HEK293 (cell line): ENCODE data around the gene TOM1L2.
A peak's percentile ranks its signal among the peaks of the same experiment; 100 is the strongest.

Experiments used
- CTCF ChIA-PET: fragments of 350-600 bp; formaldehyde crosslinking; extraction: SDS; loops from one replicate; lab custom pipeline; 2021; ENCODE audit warnings: antibody characterized with exemption; lab: Yijun Ruan, JAX
- POLR2A ChIA-PET: fragments of 300-600 bp; formaldehyde crosslinking; extraction: SDS; loops from one replicate; lab custom pipeline; 2020; ENCODE audit warnings: antibody characterized with exemption, inconsistent platforms; lab: Yijun Ruan, JAX
- H3K27ac ChIP-seq: fragments of 200-500 bp; sonication (Bioruptor generic); 2 replicates; pipeline ENCODE4 v1.5.1; 2014; ENCODE audit warnings: low read depth, low read length, control low read depth, inconsistent platforms; ENCODE audit errors: extremely low read depth
- H3K36me3 ChIP-seq, 2 experiments: fragments of 200-500 bp in 1 of 2; sonication (Bioruptor generic) in 1 of 2; 1 replicate in 1 of 2; 2 replicates in 1 of 2; pipeline ENCODE4 v1.5.1; 2014 to 2017; ENCODE audit warnings: inconsistent platforms in 2 of 2, low read length in 2 of 2; ENCODE audit not compliant: control insufficient read depth in 2 of 2, insufficient read depth in 1 of 2
- H3K4me1 ChIP-seq: fragments of 200-500 bp; sonication (Bioruptor generic); 2 replicates; pipeline ENCODE4 v1.5.1; 2014; ENCODE audit warnings: mild to moderate bottlenecking, low read length, inconsistent platforms; ENCODE audit not compliant: control insufficient read depth, insufficient read depth
- H3K4me3 ChIP-seq: 2 replicates; pipeline ENCODE4 v1.5.1; 2011; ENCODE audit warnings: low read depth, mild to moderate bottlenecking, control low read depth, low read length, moderate library complexity
- H3K9me3 ChIP-seq: fragments of 200-500 bp; sonication (Bioruptor generic); 2 replicates; pipeline ENCODE4 v1.5.1; 2014; ENCODE audit warnings: low read depth, low read length, inconsistent platforms; ENCODE audit not compliant: control insufficient read depth, insufficient read depth
- CTCF ChIP-seq: fragments of 450-650 bp; formaldehyde crosslinking; IDR thresholded peaks from 2 replicates; pipeline ENCODE4 v1.5.1; 2016; ENCODE audit warnings: missing biosample characterization, missing genetic modification characterization
- KLF9 ChIP-seq: fragments of 450-650 bp; formaldehyde crosslinking; IDR thresholded peaks from 2 replicates; pipeline ENCODE4 v1.5.1; 2016; ENCODE audit warnings: missing biosample characterization, missing genetic modification characterization, low read depth
- PRDM6 ChIP-seq: fragments of 450-650 bp; formaldehyde crosslinking; IDR thresholded peaks from 2 replicates; pipeline ENCODE4 v1.5.1; 2017; ENCODE audit warnings: missing biosample characterization, missing genetic modification characterization
- SCRT1 ChIP-seq: fragments of 450-650 bp; formaldehyde crosslinking; IDR thresholded peaks from 2 replicates; pipeline ENCODE4 v1.5.1; 2016; ENCODE audit warnings: missing biosample characterization, missing genetic modification characterization, borderline replicate concordance
- SETDB1 ChIP-seq: IDR thresholded peaks from one replicate; pipeline ENCODE4 v1.6.1; 2017; ENCODE audit warnings: mild to moderate bottlenecking, low read length, moderate library complexity, mixed read lengths; ENCODE audit not compliant: insufficient read length
- ZIC2 ChIP-seq: fragments of 450-650 bp; formaldehyde crosslinking; IDR thresholded peaks from 2 replicates; pipeline ENCODE4 v1.5.1; 2016; ENCODE audit warnings: missing biosample characterization, missing genetic modification characterization
- ZNF18 ChIP-seq: fragments of 450-650 bp; formaldehyde crosslinking; IDR thresholded peaks from 2 replicates; pipeline ENCODE4 v1.5.1; 2016; ENCODE audit warnings: missing biosample characterization, missing genetic modification characterization
- ZNF335 ChIP-seq: fragments of 450-650 bp; formaldehyde crosslinking; conservative IDR thresholded peaks from 2 replicates; pipeline ENCODE4 v1.5.1; 2016; ENCODE audit warnings: missing biosample characterization, missing genetic modification characterization
- ZNF37A ChIP-seq: fragments of 450-650 bp; IDR thresholded peaks from 2 replicates; pipeline ENCODE4 v1.5.1; 2018; ENCODE audit warnings: missing biosample characterization, missing genetic modification characterization
- ZNF600 ChIP-seq: fragments of 450-650 bp; formaldehyde crosslinking; IDR thresholded peaks from 2 replicates; pipeline ENCODE4 v1.5.1; 2016; ENCODE audit warnings: missing biosample characterization, missing genetic modification characterization
- ZNF654 ChIP-seq: fragments of 450-650 bp; formaldehyde crosslinking; IDR thresholded peaks from 2 replicates; pipeline ENCODE4 v1.5.1; 2016; ENCODE audit warnings: low read depth, missing biosample characterization, missing genetic modification characterization
- ZNF707 ChIP-seq: fragments of 450-650 bp; formaldehyde crosslinking; IDR thresholded peaks from 2 replicates; pipeline ENCODE4 v1.5.1; 2016; ENCODE audit warnings: missing biosample characterization, missing genetic modification characterization
- ZSCAN4 ChIP-seq: fragments of 450-650 bp; formaldehyde crosslinking; IDR thresholded peaks from 2 replicates; pipeline ENCODE4 v1.5.1; 2017; ENCODE audit warnings: missing biosample characterization, missing genetic modification characterization
- ZXDB ChIP-seq: fragments of 450-650 bp; formaldehyde crosslinking; IDR thresholded peaks from 2 replicates; pipeline ENCODE4 v1.5.1; 2016; ENCODE audit warnings: missing biosample characterization, missing genetic modification characterization
- TF ChIP-seq, protein P1 (sequence below): fragments of 450-650 bp; formaldehyde crosslinking; IDR thresholded peaks from 2 replicates; pipeline ENCODE4 v1.5.1; 2016; ENCODE audit warnings: missing biosample characterization, missing genetic modification characterization
- TF ChIP-seq, protein P2 (sequence below): fragments of 450-650 bp; formaldehyde crosslinking; IDR thresholded peaks from 2 replicates; pipeline ENCODE4 v1.5.1; 2016; ENCODE audit warnings: missing biosample characterization, missing genetic modification characterization

The TOM1L2 gene

GRCh38 chr17:17892009-17892408 lies 80.2 kb downstream of the TOM1L2 start:
- no peaks in the 10 kb centered on the region for H3K9me3 ChIP-seq
- no peaks in the 10 kb centered on the region for H3K4me1 ChIP-seq
- ChIA-PET POLR2A (interaction anchor here (1.5 kb wide), 1 partner anchor 27 kb away, joined by 4 read pairs; no protein-coding TSS in a partner anchor), CTCF (interaction anchor here (0.9 to 5.9 kb wide), 14 partner anchors 9 to 146 kb away, joined by 3 to 121 read pairs (median 7); partner anchors contain the start of genes ATPAF2, DRC3, GID4 and TOM1L2)
- H3K27ac ChIP-seq: no peak overlapping the region
- peaks cover 3 to 41% of the 10 kb centered on the region in 2 experiments; a peak in 1 of 3 replicates for H3K36me3 ChIP-seq
- H3K4me3 ChIP-seq: no peak overlapping the region
- no peak for TF ChIP-seq SETDB1
- TF ChIP-seq CTCF: no peak

- H3K4me3 ChIP-seq: no peak overlapping the region
- ChIA-PET CTCF (interaction anchor here (0.6 to 5.9 kb wide), 40 partner anchors 10 to 1295 kb away, joined by 3 to 121 read pairs (median 5); partner anchors contain the start of genes ATPAF2, DRC3, GID4 and TOM1L2), POLR2A (interaction anchor here (0.5 to 1.5 kb wide), 3 partner anchors 28 to 379 kb away, joined by 3 to 5 read pairs (median 4); no protein-coding TSS in a partner anchor)
- no peaks in the 10 kb centered on the region for H3K4me1 ChIP-seq
- no peaks in the 10 kb centered on the region for H3K9me3 ChIP-seq
- H3K27ac ChIP-seq: no peak overlapping the region
- H3K36me3 ChIP-seq: peaks cover 3 to 34% of the 10 kb centered on the region in 2 experiments; a peak in 1 of 3 replicates
- TF ChIP-seq ZNF335 (tag by site-specific recombination) (no peak), ZXDB (tag by site-specific recombination) (no peak), ZSCAN4 (tag by site-specific recombination) (peak; percentile 3; the same call in 1 of the 2 replicates), ZNF37A (tag by site-specific recombination) (no peak), ZNF707 (tag by site-specific recombination) (no peak), ZNF654 (tag by site-specific recombination) (peak; percentile 73), ZIC2 (peak; percentile 43; the same call in 1 of the 2 replicates), ZNF600 (tag by site-specific recombination) (peak; percentile 75), CTCF (peak; percentile 93), SCRT1 (no peak), PRDM6 (tag by site-specific recombination) (no peak), KLF9 (tag by site-specific recombination) (no peak), ZNF18 (tag by site-specific recombination) (peak; percentile 99)
- TF ChIP-seq, protein P1, sequence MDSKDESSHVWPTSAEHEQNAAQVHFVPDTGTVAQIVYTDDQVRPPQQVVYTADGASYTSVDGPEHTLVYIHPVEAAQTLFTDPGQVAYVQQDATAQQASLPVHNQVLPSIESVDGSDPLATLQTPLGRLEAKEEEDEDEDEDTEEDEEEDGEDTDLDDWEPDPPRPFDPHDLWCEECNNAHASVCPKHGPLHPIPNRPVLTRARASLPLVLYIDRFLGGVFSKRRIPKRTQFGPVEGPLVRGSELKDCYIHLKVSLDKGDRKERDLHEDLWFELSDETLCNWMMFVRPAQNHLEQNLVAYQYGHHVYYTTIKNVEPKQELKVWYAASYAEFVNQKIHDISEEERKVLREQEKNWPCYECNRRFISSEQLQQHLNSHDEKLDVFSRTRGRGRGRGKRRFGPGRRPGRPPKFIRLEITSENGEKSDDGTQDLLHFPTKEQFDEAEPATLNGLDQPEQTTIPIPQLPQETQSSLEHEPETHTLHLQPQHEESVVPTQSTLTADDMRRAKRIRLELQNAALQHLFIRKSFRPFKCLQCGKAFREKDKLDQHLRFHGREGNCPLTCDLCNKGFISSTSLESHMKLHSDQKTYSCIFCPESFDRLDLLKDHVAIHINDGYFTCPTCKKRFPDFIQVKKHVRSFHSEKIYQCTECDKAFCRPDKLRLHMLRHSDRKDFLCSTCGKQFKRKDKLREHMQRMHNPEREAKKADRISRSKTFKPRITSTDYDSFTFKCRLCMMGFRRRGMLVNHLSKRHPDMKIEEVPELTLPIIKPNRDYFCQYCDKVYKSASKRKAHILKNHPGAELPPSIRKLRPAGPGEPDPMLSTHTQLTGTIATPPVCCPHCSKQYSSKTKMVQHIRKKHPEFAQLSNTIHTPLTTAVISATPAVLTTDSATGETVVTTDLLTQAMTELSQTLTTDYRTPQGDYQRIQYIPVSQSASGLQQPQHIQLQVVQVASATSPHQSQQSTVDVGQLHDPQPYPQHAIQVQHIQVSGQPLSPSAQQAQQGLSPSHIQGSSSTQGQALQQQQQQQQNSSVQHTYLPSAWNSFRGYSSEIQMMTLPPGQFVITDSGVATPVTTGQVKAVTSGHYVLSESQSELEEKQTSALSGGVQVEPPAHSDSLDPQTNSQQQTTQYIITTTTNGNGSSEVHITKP (tag by site-specific recombination): 0 out of 2 replicates have a peak, but pooled peaks have one; percentile 27
- TF ChIP-seq, protein P2, sequence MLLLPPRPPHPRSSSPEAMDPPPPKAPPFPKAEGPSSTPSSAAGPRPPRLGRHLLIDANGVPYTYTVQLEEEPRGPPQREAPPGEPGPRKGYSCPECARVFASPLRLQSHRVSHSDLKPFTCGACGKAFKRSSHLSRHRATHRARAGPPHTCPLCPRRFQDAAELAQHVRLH (tag by site-specific recombination): no peak
These were observed 81.1 kb downstream of the TOM1L2 start for GRCh38 chr17:17890773-17891759.
